ENCODE measurements around the gene TMEM131.

- no peak for TF ChIP-seq ELF4 (CRISPR knock-in tag; IDR thresholded peaks at IDR 0.05; ENCODE audit: low read depth)
- TF ChIP-seq ZNF423 (CRISPR knock-in tag; IDR thresholded peaks at IDR 0.05) = no peak
- TF ChIP-seq ATF2 (CRISPR knock-in tag; IDR thresholded peaks at IDR 0.05; ENCODE audit: borderline replicate concordance, low read depth) = no peak
- no peak for TF ChIP-seq CREB1 (CRISPR knock-in tag; IDR thresholded peaks at IDR 0.05)
- TF ChIP-seq CTCF (IDR thresholded peaks at IDR 0.05) = no peak
- no peak for TF ChIP-seq SMAD3 (CRISPR knock-in tag; IDR thresholded peaks at IDR 0.05; ENCODE audit: borderline replicate concordance)
- no peak for TF ChIP-seq ZNF671 (CRISPR knock-in tag; IDR thresholded peaks at IDR 0.05)
- no peak for TF ChIP-seq JUN (CRISPR knock-in tag; IDR thresholded peaks at IDR 0.05)
Observed at GRCh38 chr2:98004613-98005012, 8.9 kb upstream of the TMEM131 start.

Measured in WTC11 (cell line).